ENCODE results near the gene FAM153A.
"Not testable (repeated sequence)": the region's sequence is repeated elsewhere in the genome, so short reads cannot be mapped to it uniquely, and the experiment has no call there.

The FAM153A gene

GRCh38 chr5:177723831-177724485 lies 58.7 kb downstream of the FAM153A start:
- DNase-seq: not testable (repeated sequence)

- not testable (repeated sequence) for DNase-seq
These were observed 59.9 kb downstream of the FAM153A start for GRCh38 chr5:177722829-177723228.

GRCh38 chr5:177719989-177720388 lies 62.7 kb downstream of the FAM153A start:
- DNase-seq: not testable (repeated sequence)

GRCh38 chr5:177715423-177715822 lies 67.3 kb downstream of the FAM153A start:
- DNase-seq: not testable (repeated sequence)

- not testable (repeated sequence) for DNase-seq
These were observed 86.6 kb downstream of the FAM153A start for GRCh38 chr5:177696100-177696499.

GRCh38 chr5:177695356-177695930 lies 87.3 kb downstream of the FAM153A start:
- not testable (repeated sequence) for DNase-seq

- not testable (repeated sequence) for DNase-seq
These were observed 88.2 kb downstream of the FAM153A start for GRCh38 chr5:177694518-177694835.

- not testable (repeated sequence) for DNase-seq
These were observed 88.8 kb downstream of the FAM153A start for GRCh38 chr5:177693671-177694517.

GRCh38 chr5:177692969-177693368 lies 89.7 kb downstream of the FAM153A start:
- not testable (repeated sequence) for DNase-seq

- not testable (repeated sequence) for DNase-seq
These were observed 90.2 kb downstream of the FAM153A start for GRCh38 chr5:177692507-177692906.

GRCh38 chr5:177689011-177689610 lies 93.6 kb downstream of the FAM153A start:
- not testable (repeated sequence) for DNase-seq

GRCh38 chr5:177688091-177688490 lies 94.6 kb downstream of the FAM153A start:
- DNase-seq: not testable (repeated sequence)

GRCh38 chr5:177681920-177682319 lies 100.8 kb downstream of the FAM153A start:
- not testable (repeated sequence) for DNase-seq
